ENCODE measurements around the gene ZNF787.

DNA sequence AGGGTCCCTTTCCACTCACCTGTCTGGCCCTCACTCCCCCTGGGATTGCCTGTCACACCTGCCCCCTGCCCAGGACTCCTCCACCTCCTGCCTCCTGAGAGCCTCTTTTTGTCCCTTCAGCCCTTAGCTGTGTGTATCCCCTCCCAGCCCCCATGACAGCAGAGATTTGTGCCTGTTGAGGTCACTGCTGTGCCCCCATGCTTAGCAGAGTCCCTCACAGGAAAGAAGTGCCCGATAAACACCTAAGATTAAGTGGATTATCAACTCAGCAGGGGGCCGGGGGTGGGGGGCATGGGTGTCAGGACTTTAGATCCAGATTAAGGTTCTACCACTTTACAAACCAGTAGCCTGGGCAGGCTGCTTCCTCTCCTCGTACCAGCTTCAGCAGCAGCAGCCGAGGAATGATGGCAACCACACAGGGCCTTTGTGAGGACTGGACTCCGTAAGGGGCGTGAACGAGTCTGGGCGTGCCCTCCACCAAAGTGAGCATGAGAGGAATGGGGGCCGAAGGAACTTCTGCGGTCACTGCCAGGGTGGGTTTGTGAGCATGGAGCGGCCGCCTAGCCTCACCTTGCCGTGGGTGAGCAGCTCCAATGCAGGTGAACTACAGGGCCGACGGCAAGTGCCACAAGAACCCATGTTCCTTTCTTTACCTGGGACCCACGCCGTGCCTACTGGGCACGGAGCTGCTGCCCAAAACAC is 36.1 kb downstream of the ZNF787 start:
- TF ChIP-seq POLR2A (IDR thresholded peaks at IDR 0.05; ENCODE audit: low read length) (no peak), GATA1 (IDR thresholded peaks at IDR 0.05; ENCODE audit: low read depth, low read length) (no peak)

Measured in erythroblast (primary cell).